GM21737 (cell line): Measurements from ENCODE around the gene SIN3B.
"Not testable (repeated sequence)": the region's sequence is repeated elsewhere in the genome, so short reads cannot be mapped to it uniquely, and the experiment has no call there.

Experiments used
- ATAC-seq: cut with Tn5 transposase; IDR thresholded peaks from one replicate; pipeline ENCODE4 v1.9.1; 2021; ENCODE audit warnings: mild to moderate bottlenecking, moderate library complexity; ENCODE audit not compliant: unreplicated experiment

SIN3B gene

DNA sequence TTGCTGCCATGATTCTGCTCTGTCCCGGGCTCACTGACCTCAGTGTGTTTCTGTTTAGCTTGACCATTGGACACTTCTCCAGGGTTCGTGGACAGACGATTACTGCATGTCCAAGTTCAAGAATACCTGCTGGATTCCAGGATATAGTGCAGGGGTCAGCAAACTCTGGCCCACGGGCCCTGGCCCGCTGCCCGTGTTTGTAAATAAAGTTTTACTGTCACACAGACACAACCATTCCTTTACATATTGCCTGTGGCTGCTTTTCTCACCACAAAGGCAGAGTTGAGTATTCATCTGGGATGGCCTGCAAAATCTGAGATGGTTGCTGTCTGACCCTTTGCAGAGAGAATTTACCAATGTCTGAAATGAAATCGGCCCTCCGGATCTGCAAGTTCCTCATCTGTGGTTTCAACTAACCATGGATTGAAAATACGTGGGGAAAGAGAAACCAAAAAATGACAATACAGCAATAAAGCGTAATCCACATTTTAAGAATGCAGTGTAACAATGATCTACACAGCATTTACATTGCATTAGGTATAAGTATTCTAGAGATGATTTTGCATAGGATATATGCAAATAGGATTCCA, 33.7 kb downstream of the SIN3B start:
- no peak for ATAC-seq

- no peak for ATAC-seq
These were observed 38.0 kb downstream of the SIN3B start for GRCh38 chr19:16867211-16867610.

- no peak for ATAC-seq
These were observed 39.4 kb downstream of the SIN3B start for GRCh38 chr19:16868423-16869130.

DNA sequence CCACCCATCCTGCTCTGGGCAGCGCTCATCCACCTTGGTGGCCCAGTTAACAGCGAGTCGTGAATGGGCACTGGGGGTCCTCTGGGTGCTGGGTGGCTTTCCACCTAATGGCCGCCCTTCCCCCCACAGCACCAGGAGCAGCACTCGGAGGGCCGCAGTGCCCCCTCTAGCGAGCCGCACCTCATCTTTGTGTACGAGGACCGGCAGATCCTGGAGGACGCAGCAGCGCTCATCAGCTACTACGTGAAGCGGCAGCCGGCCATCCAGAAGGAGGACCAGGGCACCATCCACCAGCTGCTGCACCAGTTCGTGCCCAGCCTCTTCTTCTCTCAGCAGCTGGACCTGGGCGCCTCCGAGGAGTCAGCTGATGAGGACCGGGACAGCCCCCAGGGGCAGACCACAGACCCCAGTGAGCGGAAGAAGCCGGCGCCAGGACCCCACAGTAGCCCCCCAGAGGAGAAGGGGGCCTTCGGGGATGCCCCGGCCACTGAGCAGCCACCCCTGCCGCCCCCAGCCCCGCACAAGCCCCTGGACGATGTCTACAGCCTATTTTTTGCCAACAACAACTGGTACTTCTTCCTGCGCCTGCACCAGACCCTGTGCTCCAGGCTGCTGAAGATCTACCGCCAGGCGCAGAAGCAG, 40.3 kb downstream of the SIN3B start:
- no peak for ATAC-seq

GRCh38 chr19:16871871-16872270, 42.7 kb downstream of the SIN3B start:
- no peak for ATAC-seq

DNA sequence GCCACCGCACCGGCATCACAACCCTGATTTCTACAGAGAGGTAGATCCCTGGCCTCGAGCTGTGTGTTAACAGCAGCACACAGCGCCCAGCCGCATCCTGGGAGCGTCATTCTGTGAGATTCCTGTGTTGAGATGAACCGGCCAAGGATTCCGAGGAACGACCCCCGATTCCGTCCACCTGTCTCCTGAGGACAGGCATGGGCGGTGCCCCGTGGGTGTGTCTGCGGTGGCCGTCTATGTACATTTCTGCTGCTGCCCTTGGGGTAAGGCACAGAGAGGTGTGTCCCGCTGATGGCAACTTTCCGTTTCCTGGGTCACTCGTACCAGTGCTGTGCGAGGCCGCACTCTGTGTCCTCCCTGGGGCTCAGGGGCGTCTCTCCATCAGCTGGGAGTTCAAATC, 43.5 kb downstream of the SIN3B start:
- ATAC-seq, result no peak

DNA sequence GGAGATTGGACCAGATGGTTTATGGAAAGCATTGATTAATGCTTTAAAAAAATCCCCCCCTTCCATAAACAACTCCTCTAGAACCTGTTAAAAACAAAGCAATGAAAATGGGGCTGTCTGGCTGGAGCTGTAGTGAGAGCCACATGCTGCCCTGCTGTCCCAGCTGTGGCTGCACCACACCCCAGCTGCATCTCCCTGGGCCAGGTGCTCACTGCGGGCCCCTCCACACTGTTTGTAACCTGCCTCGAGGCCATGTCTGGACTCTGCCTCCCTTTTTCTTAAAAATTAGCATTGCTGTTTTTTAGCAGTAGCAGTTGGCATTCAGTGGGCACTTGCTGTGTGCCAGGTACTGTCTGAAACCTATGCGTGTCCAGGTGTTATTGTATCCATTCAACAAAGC, 44.4 kb downstream of the SIN3B start:
- no peak for ATAC-seq

GRCh38 chr19:16874250-16874977, 45.2 kb downstream of the SIN3B start:
- ATAC-seq, result no peak

GRCh38 chr19:16874978-16875299, 45.7 kb downstream of the SIN3B start:
- ATAC-seq, result not testable (repeated sequence)

DNA sequence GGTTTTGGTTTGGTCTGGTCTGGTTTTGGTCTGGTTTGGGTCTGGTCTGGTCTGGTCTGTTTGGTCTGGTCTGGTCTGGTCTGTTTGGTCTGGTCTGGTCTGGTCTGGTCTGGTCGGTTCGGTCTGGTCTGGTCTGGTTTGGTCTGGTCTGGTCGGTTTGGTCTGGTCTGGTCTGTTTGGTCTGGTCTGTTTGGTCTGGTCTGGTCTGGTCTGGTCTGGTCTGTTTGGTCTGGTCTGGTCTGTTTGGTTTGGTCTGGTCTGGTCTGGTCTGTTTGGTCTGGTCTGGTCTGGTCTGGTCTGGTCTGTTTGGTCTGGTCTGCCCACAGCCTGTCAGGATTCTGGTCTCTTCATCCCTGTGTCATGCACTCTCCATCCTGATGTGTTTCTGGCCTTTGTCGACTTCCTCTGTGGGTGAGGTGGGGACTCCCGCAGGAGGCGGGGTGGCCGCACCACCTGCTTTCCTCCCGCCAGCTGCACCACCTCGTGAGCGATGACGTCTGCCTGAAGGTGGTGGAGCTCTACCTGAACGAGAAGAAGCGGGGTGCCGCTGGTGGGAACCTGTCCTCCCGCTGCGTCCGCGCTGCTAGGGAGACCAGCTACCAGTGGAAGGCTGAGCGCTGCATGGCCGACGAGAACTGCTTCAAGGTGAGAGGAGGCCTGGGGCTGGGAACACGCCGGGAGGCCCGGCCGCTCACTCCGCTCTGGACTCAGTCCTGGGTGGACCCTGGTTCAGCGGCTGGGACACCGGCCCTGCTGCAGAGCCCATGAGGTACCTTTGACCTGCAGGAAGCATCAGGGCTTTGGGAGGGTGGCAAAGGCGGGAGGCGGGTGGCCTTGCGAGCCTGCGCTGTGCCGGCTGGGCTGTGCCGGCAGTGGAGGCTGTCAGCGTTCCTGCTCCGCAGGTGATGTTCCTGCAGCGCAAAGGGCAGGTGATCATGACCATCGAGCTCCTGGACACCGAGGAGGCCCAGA, 46.7 kb downstream of the SIN3B start:
- no peak for ATAC-seq

DNA sequence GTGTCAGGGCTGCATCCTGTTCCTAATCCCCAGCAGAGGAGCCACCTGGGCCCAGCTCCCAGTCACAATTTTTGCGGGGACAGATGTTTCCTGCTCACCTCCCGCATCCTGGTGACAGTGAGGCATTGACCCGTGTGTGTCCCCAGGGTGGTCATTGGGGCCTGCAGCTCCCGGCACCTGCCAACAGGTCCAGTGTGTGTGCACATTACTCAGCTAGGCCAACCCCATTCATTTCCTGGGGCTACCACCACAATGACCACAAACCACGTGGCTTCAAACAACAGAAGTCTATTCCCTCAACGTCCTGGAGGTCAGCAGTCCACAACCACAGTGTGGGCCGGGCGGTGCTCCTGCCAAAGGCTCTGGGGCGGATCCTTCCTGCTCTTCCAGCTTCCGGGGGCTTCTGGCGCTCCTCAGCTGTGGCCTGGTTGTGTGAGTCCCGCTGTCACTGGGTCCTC, 47.7 kb downstream of the SIN3B start:
- no peak for ATAC-seq

GRCh38 chr19:16877581-16877980, 48.4 kb downstream of the SIN3B start:
- no peak for ATAC-seq

GRCh38 chr19:16878181-16878965, 49.2 kb downstream of the SIN3B start:
- no peak for ATAC-seq

- ATAC-seq, result no peak
These were observed 51.8 kb downstream of the SIN3B start for GRCh38 chr19:16880884-16881554.

- ATAC-seq, result no peak
These were observed 52.9 kb downstream of the SIN3B start for GRCh38 chr19:16882146-16882545.

DNA sequence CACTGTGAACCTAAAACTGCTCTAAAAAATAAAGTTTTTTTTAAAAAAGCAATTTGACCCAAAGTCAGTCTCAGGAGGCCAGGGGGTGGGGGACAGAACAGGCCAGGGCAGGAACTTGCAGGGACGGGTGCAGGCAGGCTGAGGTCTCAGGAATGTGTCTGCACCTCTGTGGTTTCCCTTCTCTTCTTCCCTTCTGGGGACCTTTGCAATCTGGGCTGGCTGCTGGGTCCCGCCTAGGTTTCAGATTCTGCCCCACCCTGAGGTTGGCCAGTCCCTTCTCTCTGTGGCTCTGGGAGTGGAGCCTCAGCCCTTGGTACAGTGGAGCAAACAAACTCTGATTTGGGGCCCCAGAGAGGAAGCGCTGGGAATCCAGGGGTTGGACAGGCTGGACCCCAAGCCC, 54.3 kb downstream of the SIN3B start:
- no peak for ATAC-seq

- no peak for ATAC-seq
These were observed 56.0 kb downstream of the SIN3B start for GRCh38 chr19:16885166-16885565.

GRCh38 chr19:16886305-16886880, 57.2 kb downstream of the SIN3B start:
- no peak for ATAC-seq
